Measurements from ENCODE around the gene NUP107.

The NUP107 gene

GRCh38 chr12:68749861-68750260 is 63.1 kb downstream of the NUP107 start:
- Histone ChIP-seq H3K4me2 (ENCODE audit: low read depth, low read length, poor library complexity, severe bottlenecking) (no peak overlapping the region), H3K9me3 (ENCODE audit: insufficient read depth, low read length) (no peaks in the 10 kb centered on the region)

GRCh38 chr12:68750506-68750905 is 63.7 kb downstream of the NUP107 start:
- no peak overlapping the region for H3K4me3 ChIP-seq (ENCODE audit: insufficient read depth, low read length, poor library complexity, severe bottlenecking)
- no peak overlapping the region for H3K9ac ChIP-seq (ENCODE audit: low read length)
- peaks cover 11% of the 10 kb centered on the region for H3K36me3 ChIP-seq (ENCODE audit: low read length)
- H3K27ac ChIP-seq (ENCODE audit: low read depth, low read length) = no peak overlapping the region
- H3F3A ChIP-seq (ENCODE audit: insufficient read depth) = peaks cover under 1% of the 10 kb centered on the region; the same call in 1 of the 2 replicates
- H3K4me2 ChIP-seq (ENCODE audit: low read depth, low read length, poor library complexity, severe bottlenecking) = no peak overlapping the region
- TF ChIP-seq EZH2phosphoT487 (conservative IDR thresholded peaks at IDR 0.05; ENCODE audit: low read length) (no peak), CTCF (IDR thresholded peaks at IDR 0.05; ENCODE audit: insufficient read depth, low read length, poor library complexity, severe bottlenecking) (no peak)
- no peaks in the 10 kb centered on the region for H3K9me2 ChIP-seq (replicated peaks; ENCODE audit: insufficient read depth, low read length)
- H4K20me1 ChIP-seq (ENCODE audit: low read depth, low read length) = no peaks in the 10 kb centered on the region
- H2AFZ ChIP-seq (ENCODE audit: low read depth, low read length, severe bottlenecking) = no peak overlapping the region
- H3K27me3 ChIP-seq (ENCODE audit: low read length) = no peaks in the 10 kb centered on the region
- H3K9me3 ChIP-seq (ENCODE audit: insufficient read depth, low read length) = no peaks in the 10 kb centered on the region
- H3K79me2 ChIP-seq (ENCODE audit: insufficient read depth, low read length) = peaks cover 19% of the 10 kb centered on the region

More at GRCh38 chr12:68749861-68750260, 63.1 kb downstream of the NUP107 start:
- H3F3A ChIP-seq (ENCODE audit: insufficient read depth) = peaks cover 7% of the 10 kb centered on the region
- TF ChIP-seq CTCF (IDR thresholded peaks at IDR 0.05; ENCODE audit: insufficient read depth, low read length, poor library complexity, severe bottlenecking) (no peak), EZH2phosphoT487 (conservative IDR thresholded peaks at IDR 0.05; ENCODE audit: low read length) (no peak)
- H3K27me3 ChIP-seq (ENCODE audit: low read length) = no peaks in the 10 kb centered on the region
- H3K36me3 ChIP-seq (ENCODE audit: low read length) = peaks cover 11% of the 10 kb centered on the region
- H3K4me3 ChIP-seq (ENCODE audit: insufficient read depth, low read length, poor library complexity, severe bottlenecking) = no peak overlapping the region
- H3K9ac ChIP-seq (ENCODE audit: low read length) = no peak overlapping the region
- no peak overlapping the region for H3K27ac ChIP-seq (ENCODE audit: low read depth, low read length)
- H2AFZ ChIP-seq (ENCODE audit: low read depth, low read length, severe bottlenecking) = no peak overlapping the region
- H3K79me2 ChIP-seq (ENCODE audit: insufficient read depth, low read length) = peaks cover 19% of the 10 kb centered on the region
- no peaks in the 10 kb centered on the region for H3K9me2 ChIP-seq (replicated peaks; ENCODE audit: insufficient read depth, low read length)
- H4K20me1 ChIP-seq (ENCODE audit: low read depth, low read length) = no peaks in the 10 kb centered on the region

- TF ChIP-seq EZH2phosphoT487 (conservative IDR thresholded peaks at IDR 0.05; ENCODE audit: low read length) (no peak), CTCF (IDR thresholded peaks at IDR 0.05; ENCODE audit: insufficient read depth, low read length, poor library complexity, severe bottlenecking) (no peak)
- Histone ChIP-seq H4K20me1 (ENCODE audit: low read depth, low read length) (no peaks in the 10 kb centered on the region), H3K9me2 (replicated peaks; ENCODE audit: insufficient read depth, low read length) (no peaks in the 10 kb centered on the region), H3K9me3 (ENCODE audit: insufficient read depth, low read length) (no peaks in the 10 kb centered on the region), H3K79me2 (ENCODE audit: insufficient read depth, low read length) (no peaks in the 10 kb centered on the region), H3K9ac (ENCODE audit: low read length) (no peak overlapping the region), H3K4me2 (ENCODE audit: low read depth, low read length, poor library complexity, severe bottlenecking) (no peak overlapping the region), H2AFZ (ENCODE audit: low read depth, low read length, severe bottlenecking) (no peak overlapping the region), H3K27me3 (ENCODE audit: low read length) (no peaks in the 10 kb centered on the region), H3K36me3 (ENCODE audit: low read length) (peaks cover 13% of the 10 kb centered on the region; the same call in 1 of the 2 replicates), H3F3A (ENCODE audit: insufficient read depth) (no peaks in the 10 kb centered on the region), H3K4me3 (ENCODE audit: insufficient read depth, low read length, poor library complexity, severe bottlenecking) (no peak overlapping the region), H3K27ac (ENCODE audit: low read depth, low read length) (no peak overlapping the region)
Measured at GRCh38 chr12:68755536-68756243, 68.9 kb downstream of the NUP107 start.
